HEK293 (cell line): ENCODE measurements around the gene RPL36A.

Experiments
- CTCF ChIA-PET: fragments of 350-600 bp; formaldehyde crosslinking; extraction: SDS; loops from one replicate; lab custom pipeline; 2021; ENCODE audit warnings: antibody characterized with exemption; lab: Yijun Ruan, JAX
- POLR2A ChIA-PET: fragments of 300-600 bp; formaldehyde crosslinking; extraction: SDS; loops from one replicate; lab custom pipeline; 2020; ENCODE audit warnings: antibody characterized with exemption, inconsistent platforms; lab: Yijun Ruan, JAX
- H3K27ac ChIP-seq: fragments of 200-500 bp; sonication (Bioruptor generic); 2 replicates; pipeline ENCODE4 v1.5.1; 2014; ENCODE audit warnings: low read depth, low read length, control low read depth, inconsistent platforms; ENCODE audit errors: extremely low read depth
- H3K36me3 ChIP-seq, 2 experiments: fragments of 200-500 bp in 1 of 2; sonication (Bioruptor generic) in 1 of 2; 1 replicate in 1 of 2; 2 replicates in 1 of 2; pipeline ENCODE4 v1.5.1; 2014 to 2017; ENCODE audit warnings: inconsistent platforms in 2 of 2, low read length in 2 of 2; ENCODE audit not compliant: control insufficient read depth in 2 of 2, insufficient read depth in 1 of 2
- H3K4me1 ChIP-seq: fragments of 200-500 bp; sonication (Bioruptor generic); 2 replicates; pipeline ENCODE4 v1.5.1; 2014; ENCODE audit warnings: mild to moderate bottlenecking, low read length, inconsistent platforms; ENCODE audit not compliant: control insufficient read depth, insufficient read depth
- H3K4me3 ChIP-seq: 2 replicates; pipeline ENCODE4 v1.5.1; 2011; ENCODE audit warnings: low read depth, mild to moderate bottlenecking, control low read depth, low read length, moderate library complexity
- H3K9me3 ChIP-seq: fragments of 200-500 bp; sonication (Bioruptor generic); 2 replicates; pipeline ENCODE4 v1.5.1; 2014; ENCODE audit warnings: low read depth, low read length, inconsistent platforms; ENCODE audit not compliant: control insufficient read depth, insufficient read depth
- EGR2 ChIP-seq: fragments of 450-650 bp; formaldehyde crosslinking; IDR thresholded peaks from 2 replicates; pipeline ENCODE4 v1.5.1; 2016; ENCODE audit warnings: low read depth, missing biosample characterization, missing genetic modification characterization
- GLI2 ChIP-seq: fragments of 450-650 bp; formaldehyde crosslinking; IDR thresholded peaks from 2 replicates; pipeline ENCODE4; 2017; ENCODE audit warnings: missing biosample characterization, missing genetic modification characterization, low read depth, borderline replicate concordance
- KLF8 ChIP-seq: fragments of 450-650 bp; formaldehyde crosslinking; IDR thresholded peaks from 2 replicates; pipeline ENCODE4 v1.5.1; 2016; ENCODE audit warnings: missing biosample characterization, missing genetic modification characterization
- SETDB1 ChIP-seq: IDR thresholded peaks from one replicate; pipeline ENCODE4 v1.6.1; 2017; ENCODE audit warnings: mild to moderate bottlenecking, low read length, moderate library complexity, mixed read lengths; ENCODE audit not compliant: insufficient read length
- SP3 ChIP-seq: fragments of 450-650 bp; formaldehyde crosslinking; IDR thresholded peaks from 2 replicates; pipeline ENCODE4 v1.5.1; 2016; ENCODE audit warnings: missing biosample characterization, missing genetic modification characterization
- ZBTB1 ChIP-seq: fragments of 450-650 bp; formaldehyde crosslinking; IDR thresholded peaks from 2 replicates; pipeline ENCODE4 v1.5.1; 2016; ENCODE audit warnings: missing biosample characterization, missing genetic modification characterization
- ZNF211 ChIP-seq: fragments of 450-650 bp; formaldehyde crosslinking; IDR thresholded peaks from 2 replicates; pipeline ENCODE4 v1.5.1; 2016; ENCODE audit warnings: low read depth, missing biosample characterization, missing genetic modification characterization
- ZNF354C ChIP-seq: fragments of 450-650 bp; formaldehyde crosslinking; IDR thresholded peaks from 2 replicates; pipeline ENCODE4 v1.5.1; 2016; ENCODE audit warnings: missing biosample characterization, missing genetic modification characterization, low read depth, borderline replicate concordance
- ZNF366 ChIP-seq: fragments of 450-650 bp; formaldehyde crosslinking; conservative IDR thresholded peaks from 2 replicates; pipeline ENCODE4 v1.5.1; 2016; ENCODE audit warnings: missing biosample characterization, missing genetic modification characterization
- ZNF394 ChIP-seq: fragments of 450-650 bp; formaldehyde crosslinking; IDR thresholded peaks from 2 replicates; pipeline ENCODE4 v1.5.1; 2016; ENCODE audit warnings: missing biosample characterization, missing genetic modification characterization, mild to moderate bottlenecking, moderate library complexity, borderline replicate concordance
- ZNF473 ChIP-seq: fragments of 450-650 bp; formaldehyde crosslinking; IDR thresholded peaks from 2 replicates; pipeline ENCODE4 v1.5.1; 2017; ENCODE audit warnings: missing biosample characterization, missing genetic modification characterization
- ZNF501 ChIP-seq: fragments of 450-650 bp; formaldehyde crosslinking; IDR thresholded peaks from 2 replicates; pipeline ENCODE4 v1.5.1; 2016; ENCODE audit warnings: missing biosample characterization, missing genetic modification characterization
- ZNF529 ChIP-seq: fragments of 450-650 bp; formaldehyde crosslinking; IDR thresholded peaks from 2 replicates; pipeline ENCODE4 v1.5.1; 2017; ENCODE audit warnings: missing genetic modification characterization, missing biosample characterization; ENCODE audit not compliant: insufficient replicate concordance
- ZNF548 ChIP-seq: fragments of 450-650 bp; formaldehyde crosslinking; IDR thresholded peaks from 2 replicates; pipeline ENCODE4 v1.5.1; 2016; ENCODE audit warnings: missing biosample characterization, missing genetic modification characterization
- ZNF610 ChIP-seq: fragments of 450-650 bp; formaldehyde crosslinking; IDR thresholded peaks from 2 replicates; pipeline ENCODE4 v1.5.1; 2016; ENCODE audit warnings: missing biosample characterization, missing genetic modification characterization, borderline replicate concordance
- ZNF629 ChIP-seq: fragments of 450-650 bp; formaldehyde crosslinking; IDR thresholded peaks from 2 replicates; pipeline ENCODE4 v1.5.1; 2017; ENCODE audit warnings: missing biosample characterization, missing genetic modification characterization
- TF ChIP-seq, protein P1 (sequence below): fragments of 450-650 bp; formaldehyde crosslinking; optimal IDR thresholded peaks from 2 replicates; pipeline ENCODE3; 2016; ENCODE audit warnings: missing biosample characterization, mild to moderate bottlenecking, missing genetic modification characterization
- TF ChIP-seq, protein P2 (sequence below): fragments of 450-650 bp; IDR thresholded peaks from 2 replicates; pipeline ENCODE4 v1.5.1; 2018; ENCODE audit warnings: missing biosample characterization, missing genetic modification characterization
- TF ChIP-seq, protein P3 (sequence below): fragments of 450-650 bp; formaldehyde crosslinking; IDR thresholded peaks from 2 replicates; pipeline ENCODE4 v1.5.1; 2016; ENCODE audit warnings: missing biosample characterization, missing genetic modification characterization
- TF ChIP-seq, protein P4 (sequence below): fragments of 450-650 bp; formaldehyde crosslinking; IDR thresholded peaks from 2 replicates; pipeline ENCODE4 v1.5.1; 2017; ENCODE audit warnings: missing biosample characterization, missing genetic modification characterization
- TF ChIP-seq, protein P5 (sequence below): fragments of 450-650 bp; formaldehyde crosslinking; IDR thresholded peaks from 2 replicates; pipeline ENCODE4 v1.5.1; 2016; ENCODE audit warnings: missing biosample characterization, missing genetic modification characterization
- TF ChIP-seq, protein P6 (sequence below): fragments of 450-650 bp; formaldehyde crosslinking; IDR thresholded peaks from 2 replicates; pipeline ENCODE4 v1.5.1; 2016; ENCODE audit warnings: missing biosample characterization, missing genetic modification characterization

RPL36A gene

DNA sequence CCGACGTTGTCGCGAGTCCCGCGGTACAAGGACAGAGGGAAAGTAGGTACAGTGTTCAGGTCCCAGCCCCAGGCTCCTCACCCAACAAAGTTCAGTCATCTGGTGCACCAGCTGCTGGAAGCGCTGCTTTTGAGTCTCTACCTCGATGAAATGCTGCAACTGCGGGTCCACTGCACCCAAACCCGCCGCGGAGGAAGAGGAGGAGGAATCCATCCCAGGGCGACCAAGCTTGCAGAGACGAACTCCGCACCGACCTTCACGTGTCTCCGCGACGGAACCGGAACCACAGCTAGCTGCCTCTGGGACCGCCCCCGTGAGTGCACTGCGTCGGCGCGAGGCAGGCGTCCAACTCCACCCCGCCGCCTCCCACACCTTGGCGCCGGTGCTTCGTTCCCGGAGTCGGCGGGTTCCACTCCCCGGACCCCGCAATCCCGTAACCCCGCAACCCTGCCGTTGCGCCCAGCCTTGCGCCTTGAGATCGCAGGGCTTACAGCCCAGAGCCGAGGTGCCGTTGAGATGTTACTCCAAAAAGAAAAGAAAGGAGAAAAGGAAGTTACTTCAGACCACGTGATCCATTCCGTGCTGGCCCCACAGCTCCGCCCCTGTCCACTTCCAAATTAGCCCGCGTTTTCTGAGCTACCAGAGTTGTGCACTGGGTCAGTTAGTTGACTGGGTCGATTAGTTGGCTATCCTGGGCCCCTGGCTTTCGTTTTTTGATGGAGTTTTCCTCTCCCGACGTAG is 42.2 kb upstream of the RPL36A start, which contains the start of gene TIMM8A:
Gene TIMM8A, minus strand, starts transcription at position 291 of the 741 bp plus-strand sequence. Its CDS starts 78 bp downstream, at position 213.
- peak within 1 kb of the TSS; percentile 80 for H3K27ac ChIP-seq
- H3K4me1 ChIP-seq: peaks cover 10% of the 10 kb centered on the region; the same call in 1 of the 2 replicates
- peak within 1 kb of the TSS; percentile 61 for H3K4me3 ChIP-seq
- POLR2A ChIA-PET: interaction anchor here (0.7 to 4.7 kb wide), 10 partner anchors 10 to 251 kb away, joined by 3 to 105 read pairs (median 5); partner anchors contain the start of genes CENPI and RPL36A
- no peaks in the 10 kb centered on the region for H3K9me3 ChIP-seq
- peaks cover 18 to 24% of the 10 kb centered on the region in 2 experiments; a peak in 2 of 3 replicates for H3K36me3 ChIP-seq
- CTCF ChIA-PET: interaction anchor here (0.6 to 4.1 kb wide), 3 partner anchors 42 to 467 kb away, joined by 4 to 16 read pairs (median 5); partner anchors contain the start of gene RPL36A
- TF ChIP-seq ZNF473 (no peak), ZNF548 (tag by site-specific recombination) (no peak), KLF8 (tag by site-specific recombination) (peak; percentile 84), ZNF629 (tag by site-specific recombination) (peak; percentile 72), ZNF529 (tag by site-specific recombination) (no peak), ZNF366 (tag by site-specific recombination) (peak; percentile 96), ZNF354C (tag by site-specific recombination) (no peak), EGR2 (tag by site-specific recombination) (peak; percentile 91), ZNF211 (no peak), ZNF610 (tag by site-specific recombination) (peak; percentile 44; the same call in 1 of the 2 replicates), ZBTB1 (tag by site-specific recombination) (no peak), ZNF501 (peak; percentile 97; the same call in 1 of the 2 replicates), GLI2 (no peak), ZNF394 (tag by site-specific recombination) (peak; percentile 67; the same call in 1 of the 2 replicates), SP3 (tag by site-specific recombination) (peak; percentile 79), SETDB1 (peak; percentile 13)
- TF ChIP-seq, protein P1, sequence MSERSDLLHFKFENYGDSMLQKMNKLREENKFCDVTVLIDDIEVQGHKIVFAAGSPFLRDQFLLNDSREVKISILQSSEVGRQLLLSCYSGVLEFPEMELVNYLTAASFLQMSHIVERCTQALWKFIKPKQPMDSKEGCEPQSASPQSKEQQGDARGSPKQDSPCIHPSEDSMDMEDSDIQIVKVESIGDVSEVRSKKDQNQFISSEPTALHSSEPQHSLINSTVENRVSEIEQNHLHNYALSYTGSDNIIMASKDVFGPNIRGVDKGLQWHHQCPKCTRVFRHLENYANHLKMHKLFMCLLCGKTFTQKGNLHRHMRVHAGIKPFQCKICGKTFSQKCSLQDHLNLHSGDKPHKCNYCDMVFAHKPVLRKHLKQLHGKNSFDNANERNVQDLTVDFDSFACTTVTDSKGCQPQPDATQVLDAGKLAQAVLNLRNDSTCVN (tag by site-specific recombination): peak; percentile 43
- TF ChIP-seq, protein P2, sequence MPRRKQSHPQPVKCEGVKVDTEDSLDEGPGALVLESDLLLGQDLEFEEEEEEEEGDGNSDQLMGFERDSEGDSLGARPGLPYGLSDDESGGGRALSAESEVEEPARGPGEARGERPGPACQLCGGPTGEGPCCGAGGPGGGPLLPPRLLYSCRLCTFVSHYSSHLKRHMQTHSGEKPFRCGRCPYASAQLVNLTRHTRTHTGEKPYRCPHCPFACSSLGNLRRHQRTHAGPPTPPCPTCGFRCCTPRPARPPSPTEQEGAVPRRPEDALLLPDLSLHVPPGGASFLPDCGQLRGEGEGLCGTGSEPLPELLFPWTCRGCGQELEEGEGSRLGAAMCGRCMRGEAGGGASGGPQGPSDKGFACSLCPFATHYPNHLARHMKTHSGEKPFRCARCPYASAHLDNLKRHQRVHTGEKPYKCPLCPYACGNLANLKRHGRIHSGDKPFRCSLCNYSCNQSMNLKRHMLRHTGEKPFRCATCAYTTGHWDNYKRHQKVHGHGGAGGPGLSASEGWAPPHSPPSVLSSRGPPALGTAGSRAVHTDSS (tag by site-specific recombination): peak; percentile 74
- TF ChIP-seq, protein P3, sequence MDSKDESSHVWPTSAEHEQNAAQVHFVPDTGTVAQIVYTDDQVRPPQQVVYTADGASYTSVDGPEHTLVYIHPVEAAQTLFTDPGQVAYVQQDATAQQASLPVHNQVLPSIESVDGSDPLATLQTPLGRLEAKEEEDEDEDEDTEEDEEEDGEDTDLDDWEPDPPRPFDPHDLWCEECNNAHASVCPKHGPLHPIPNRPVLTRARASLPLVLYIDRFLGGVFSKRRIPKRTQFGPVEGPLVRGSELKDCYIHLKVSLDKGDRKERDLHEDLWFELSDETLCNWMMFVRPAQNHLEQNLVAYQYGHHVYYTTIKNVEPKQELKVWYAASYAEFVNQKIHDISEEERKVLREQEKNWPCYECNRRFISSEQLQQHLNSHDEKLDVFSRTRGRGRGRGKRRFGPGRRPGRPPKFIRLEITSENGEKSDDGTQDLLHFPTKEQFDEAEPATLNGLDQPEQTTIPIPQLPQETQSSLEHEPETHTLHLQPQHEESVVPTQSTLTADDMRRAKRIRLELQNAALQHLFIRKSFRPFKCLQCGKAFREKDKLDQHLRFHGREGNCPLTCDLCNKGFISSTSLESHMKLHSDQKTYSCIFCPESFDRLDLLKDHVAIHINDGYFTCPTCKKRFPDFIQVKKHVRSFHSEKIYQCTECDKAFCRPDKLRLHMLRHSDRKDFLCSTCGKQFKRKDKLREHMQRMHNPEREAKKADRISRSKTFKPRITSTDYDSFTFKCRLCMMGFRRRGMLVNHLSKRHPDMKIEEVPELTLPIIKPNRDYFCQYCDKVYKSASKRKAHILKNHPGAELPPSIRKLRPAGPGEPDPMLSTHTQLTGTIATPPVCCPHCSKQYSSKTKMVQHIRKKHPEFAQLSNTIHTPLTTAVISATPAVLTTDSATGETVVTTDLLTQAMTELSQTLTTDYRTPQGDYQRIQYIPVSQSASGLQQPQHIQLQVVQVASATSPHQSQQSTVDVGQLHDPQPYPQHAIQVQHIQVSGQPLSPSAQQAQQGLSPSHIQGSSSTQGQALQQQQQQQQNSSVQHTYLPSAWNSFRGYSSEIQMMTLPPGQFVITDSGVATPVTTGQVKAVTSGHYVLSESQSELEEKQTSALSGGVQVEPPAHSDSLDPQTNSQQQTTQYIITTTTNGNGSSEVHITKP (tag by site-specific recombination): peak; percentile 80
- TF ChIP-seq, protein P4, sequence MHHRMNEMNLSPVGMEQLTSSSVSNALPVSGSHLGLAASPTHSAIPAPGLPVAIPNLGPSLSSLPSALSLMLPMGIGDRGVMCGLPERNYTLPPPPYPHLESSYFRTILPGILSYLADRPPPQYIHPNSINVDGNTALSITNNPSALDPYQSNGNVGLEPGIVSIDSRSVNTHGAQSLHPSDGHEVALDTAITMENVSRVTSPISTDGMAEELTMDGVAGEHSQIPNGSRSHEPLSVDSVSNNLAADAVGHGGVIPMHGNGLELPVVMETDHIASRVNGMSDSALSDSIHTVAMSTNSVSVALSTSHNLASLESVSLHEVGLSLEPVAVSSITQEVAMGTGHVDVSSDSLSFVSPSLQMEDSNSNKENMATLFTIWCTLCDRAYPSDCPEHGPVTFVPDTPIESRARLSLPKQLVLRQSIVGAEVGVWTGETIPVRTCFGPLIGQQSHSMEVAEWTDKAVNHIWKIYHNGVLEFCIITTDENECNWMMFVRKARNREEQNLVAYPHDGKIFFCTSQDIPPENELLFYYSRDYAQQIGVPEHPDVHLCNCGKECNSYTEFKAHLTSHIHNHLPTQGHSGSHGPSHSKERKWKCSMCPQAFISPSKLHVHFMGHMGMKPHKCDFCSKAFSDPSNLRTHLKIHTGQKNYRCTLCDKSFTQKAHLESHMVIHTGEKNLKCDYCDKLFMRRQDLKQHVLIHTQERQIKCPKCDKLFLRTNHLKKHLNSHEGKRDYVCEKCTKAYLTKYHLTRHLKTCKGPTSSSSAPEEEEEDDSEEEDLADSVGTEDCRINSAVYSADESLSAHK (tag by site-specific recombination): no peak
- TF ChIP-seq, protein P5, sequence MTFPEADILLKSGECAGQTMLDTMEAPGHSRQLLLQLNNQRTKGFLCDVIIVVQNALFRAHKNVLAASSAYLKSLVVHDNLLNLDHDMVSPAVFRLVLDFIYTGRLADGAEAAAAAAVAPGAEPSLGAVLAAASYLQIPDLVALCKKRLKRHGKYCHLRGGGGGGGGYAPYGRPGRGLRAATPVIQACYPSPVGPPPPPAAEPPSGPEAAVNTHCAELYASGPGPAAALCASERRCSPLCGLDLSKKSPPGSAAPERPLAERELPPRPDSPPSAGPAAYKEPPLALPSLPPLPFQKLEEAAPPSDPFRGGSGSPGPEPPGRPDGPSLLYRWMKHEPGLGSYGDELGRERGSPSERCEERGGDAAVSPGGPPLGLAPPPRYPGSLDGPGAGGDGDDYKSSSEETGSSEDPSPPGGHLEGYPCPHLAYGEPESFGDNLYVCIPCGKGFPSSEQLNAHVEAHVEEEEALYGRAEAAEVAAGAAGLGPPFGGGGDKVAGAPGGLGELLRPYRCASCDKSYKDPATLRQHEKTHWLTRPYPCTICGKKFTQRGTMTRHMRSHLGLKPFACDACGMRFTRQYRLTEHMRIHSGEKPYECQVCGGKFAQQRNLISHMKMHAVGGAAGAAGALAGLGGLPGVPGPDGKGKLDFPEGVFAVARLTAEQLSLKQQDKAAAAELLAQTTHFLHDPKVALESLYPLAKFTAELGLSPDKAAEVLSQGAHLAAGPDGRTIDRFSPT (tag by site-specific recombination): no peak
- TF ChIP-seq, protein P6, sequence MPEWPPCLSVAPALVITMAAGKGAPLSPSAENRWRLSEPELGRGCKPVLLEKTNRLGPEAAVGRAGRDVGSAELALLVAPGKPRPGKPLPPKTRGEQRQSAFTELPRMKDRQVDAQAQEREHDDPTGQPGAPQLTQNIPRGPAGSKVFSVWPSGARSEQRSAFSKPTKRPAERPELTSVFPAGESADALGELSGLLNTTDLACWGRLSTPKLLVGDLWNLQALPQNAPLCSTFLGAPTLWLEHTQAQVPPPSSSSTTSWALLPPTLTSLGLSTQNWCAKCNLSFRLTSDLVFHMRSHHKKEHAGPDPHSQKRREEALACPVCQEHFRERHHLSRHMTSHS (tag by site-specific recombination): no peak
